ENCODE measurements around the gene PCID2.

Gene PCID2

DNA sequence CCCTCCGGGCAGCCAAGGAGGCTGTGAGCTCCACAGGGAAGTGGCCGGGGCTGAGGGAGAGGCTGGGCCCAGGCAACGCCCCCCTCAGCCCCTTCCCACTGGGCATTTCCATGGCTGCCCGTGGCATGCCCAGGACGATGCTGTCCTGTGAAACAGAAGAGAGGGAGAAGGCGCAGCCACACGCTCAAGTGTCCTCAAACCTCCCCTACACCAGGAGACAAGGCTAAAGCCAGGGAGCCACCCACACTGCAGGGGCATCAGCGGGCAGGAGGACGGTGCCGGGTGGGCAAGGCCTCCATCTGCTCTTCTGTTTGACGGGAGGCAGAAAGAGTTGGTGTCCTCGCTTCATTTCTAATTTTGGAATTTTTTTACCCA, 64.2 kb downstream of the PCID2 start:
- ChIA-PET POLR2A (no interaction called here), CTCF (no interaction called here)
- TF ChIP-seq FOXM1 (IDR thresholded peaks at IDR 0.05; ENCODE audit: borderline replicate concordance) (no peak), FOXA1 (IDR thresholded peaks at IDR 0.05) (no peak)
- DNase-seq (ENCODE audit: extremely low spot score) = no peak

DNA sequence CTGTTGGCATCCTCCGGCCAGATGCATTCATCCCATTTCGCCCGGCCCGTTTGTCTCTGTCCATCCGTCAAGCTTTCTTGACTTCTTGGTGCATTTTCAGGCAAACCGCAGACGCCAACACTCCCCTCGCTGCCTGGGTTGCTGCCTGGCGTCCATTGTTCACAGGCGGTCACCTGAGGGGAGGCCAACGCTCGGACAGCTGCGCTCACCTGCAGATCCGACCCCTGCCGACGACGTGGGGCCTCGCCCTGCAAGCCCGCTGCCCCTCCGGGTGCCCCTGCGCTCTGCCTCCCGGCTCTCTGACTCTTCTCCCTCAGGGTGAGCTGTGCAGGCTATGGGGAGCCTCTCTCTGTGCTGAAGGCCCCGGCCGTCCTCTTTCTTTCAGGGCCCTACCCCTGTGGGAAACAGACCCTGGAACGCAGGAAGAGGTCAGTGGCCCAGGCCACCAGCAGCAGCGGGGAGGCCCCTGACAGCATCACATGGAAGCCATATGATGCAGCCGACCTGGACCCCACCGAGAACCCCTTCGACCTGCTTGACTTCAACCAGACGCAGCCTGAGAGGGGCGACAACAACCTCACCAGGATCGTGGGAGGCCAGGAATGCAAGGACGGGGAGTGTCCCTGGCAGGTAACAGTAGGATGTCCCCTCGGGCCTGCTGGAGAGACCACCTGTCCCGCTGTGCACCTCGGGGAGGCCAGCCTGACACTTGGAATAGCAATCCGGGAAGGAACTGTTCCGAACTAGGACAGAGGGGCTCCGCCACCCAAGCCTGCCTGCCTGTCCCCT, 64.8 kb downstream of the PCID2 start:
- ChIA-PET POLR2A (interaction anchor here (0.7 kb wide), 1 partner anchor 8 kb away, joined by 3 read pairs; no protein-coding TSS in a partner anchor), CTCF (interaction anchor here (0.7 kb wide), 1 partner anchor 176 kb away, joined by 3 read pairs; no protein-coding TSS in a partner anchor)
- TF ChIP-seq HDGF (IDR thresholded peaks at IDR 0.05; ENCODE audit: borderline replicate concordance) = no peak
- TF ChIP-seq FOXK2 (IDR thresholded peaks at IDR 0.05) = no peak
- no peak for DNase-seq (ENCODE audit: extremely low spot score)

DNA sequence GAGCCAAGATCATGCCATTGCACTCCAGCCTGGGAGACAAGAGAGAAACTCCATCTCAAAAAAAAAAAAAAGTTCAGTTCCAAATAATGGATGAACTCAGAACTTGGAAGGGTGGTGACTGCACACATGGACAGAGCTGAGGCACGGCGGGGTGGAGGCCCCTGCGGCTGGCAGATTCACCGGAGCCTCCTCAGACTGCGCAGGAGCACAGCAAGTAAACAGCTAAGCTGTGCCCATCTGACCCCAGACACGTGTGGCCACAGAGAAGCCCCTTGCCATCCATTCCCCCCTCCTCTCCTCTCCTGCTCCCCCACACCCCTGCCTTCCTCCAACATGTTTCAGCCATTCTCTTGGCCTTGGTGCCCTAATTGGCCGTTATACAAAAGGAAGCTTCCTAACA, 65.6 kb downstream of the PCID2 start:
- TF ChIP-seq ELF4 (IDR thresholded peaks at IDR 0.05) = no peak
- TF ChIP-seq FOXA1 (IDR thresholded peaks at IDR 0.05) = no peak
- no peak for TF ChIP-seq FOXK2 (IDR thresholded peaks at IDR 0.05)
- no peak for TF ChIP-seq LEF1 (IDR thresholded peaks at IDR 0.05; ENCODE audit: borderline replicate concordance)
- no peak for TF ChIP-seq TARDBP (IDR thresholded peaks at IDR 0.05)
- CTCF ChIA-PET = interaction anchor here (0.7 kb wide), 1 partner anchor 176 kb away, joined by 3 read pairs; no protein-coding TSS in a partner anchor
- DNase-seq (ENCODE audit: extremely low spot score) = no peak
- POLR2A ChIA-PET = interaction anchor here (0.7 kb wide), 1 partner anchor 9 kb away, joined by 3 read pairs; no protein-coding TSS in a partner anchor

GRCh38 chr13:113141601-113141970, 66.9 kb downstream of the PCID2 start:
- ChIA-PET POLR2A (no interaction called here), CTCF (no interaction called here)
- TF ChIP-seq FOXA1 (IDR thresholded peaks at IDR 0.05) = no peak
- no peak for TF ChIP-seq ARNT (IDR thresholded peaks at IDR 0.05)
- no peak for TF ChIP-seq SUZ12 (IDR thresholded peaks at IDR 0.05)
- TF ChIP-seq FOXM1 (IDR thresholded peaks at IDR 0.05; ENCODE audit: borderline replicate concordance) = no peak
- no peak for TF ChIP-seq L3MBTL2 (conservative IDR thresholded peaks at IDR 0.05)
- DNase-seq (ENCODE audit: extremely low spot score) = no peak

DNA sequence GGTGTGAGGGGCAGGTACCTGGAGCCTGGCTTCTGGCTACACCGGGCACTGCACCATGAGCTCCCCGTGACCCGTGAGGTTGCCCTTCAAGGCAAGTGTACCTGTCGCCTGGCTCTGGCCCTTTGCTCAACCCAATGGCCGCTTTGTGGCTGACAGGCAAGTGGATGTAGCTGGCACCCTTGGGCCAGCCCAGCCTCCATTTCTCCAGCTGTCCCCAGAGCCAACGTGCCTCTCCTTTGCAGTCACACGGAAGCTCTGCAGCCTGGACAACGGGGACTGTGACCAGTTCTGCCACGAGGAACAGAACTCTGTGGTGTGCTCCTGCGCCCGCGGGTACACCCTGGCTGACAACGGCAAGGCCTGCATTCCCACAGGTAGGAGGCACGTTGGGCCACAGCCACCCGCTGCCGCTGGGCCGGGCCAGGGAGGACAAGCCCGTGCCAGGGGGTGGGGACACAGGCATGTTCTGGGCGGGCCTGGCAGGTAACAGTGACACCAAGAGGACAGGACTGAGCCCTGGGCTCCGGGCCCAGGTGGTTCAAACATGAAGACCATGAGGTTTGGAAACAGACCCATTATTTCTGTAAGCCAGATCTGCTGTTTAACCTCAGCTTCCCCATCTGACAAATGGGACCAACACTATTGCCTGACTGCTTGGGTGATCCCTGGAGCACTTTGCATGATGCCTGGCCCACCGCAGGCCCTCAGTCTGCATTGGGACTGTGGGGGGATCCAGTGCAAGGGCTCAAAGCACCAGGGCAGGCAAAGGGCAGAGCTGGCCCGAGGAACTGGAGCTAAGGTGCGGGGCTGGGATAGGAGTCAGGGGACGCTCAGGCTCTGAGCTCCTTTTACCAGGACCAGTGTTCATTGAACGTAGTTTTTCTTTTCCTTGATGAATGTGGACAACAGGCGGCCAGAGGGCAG, 67.5 kb downstream of the PCID2 start:
- ChIA-PET POLR2A (no interaction called here), CTCF (no interaction called here)
- no peak for DNase-seq (ENCODE audit: extremely low spot score)
- TF ChIP-seq ZNF384 (IDR thresholded peaks at IDR 0.05) = no peak
- TF ChIP-seq LEF1 (IDR thresholded peaks at IDR 0.05; ENCODE audit: borderline replicate concordance) = no peak
- TF ChIP-seq PKNOX1 (IDR thresholded peaks at IDR 0.05) = no peak
- no peak for TF ChIP-seq ARNT (IDR thresholded peaks at IDR 0.05)
- no peak for TF ChIP-seq BHLHE40 (IDR thresholded peaks at IDR 0.05; ENCODE audit: borderline replicate concordance)
- TF ChIP-seq SUZ12 (IDR thresholded peaks at IDR 0.05) = no peak
- no peak for TF ChIP-seq HDGF (IDR thresholded peaks at IDR 0.05; ENCODE audit: borderline replicate concordance)

DNA sequence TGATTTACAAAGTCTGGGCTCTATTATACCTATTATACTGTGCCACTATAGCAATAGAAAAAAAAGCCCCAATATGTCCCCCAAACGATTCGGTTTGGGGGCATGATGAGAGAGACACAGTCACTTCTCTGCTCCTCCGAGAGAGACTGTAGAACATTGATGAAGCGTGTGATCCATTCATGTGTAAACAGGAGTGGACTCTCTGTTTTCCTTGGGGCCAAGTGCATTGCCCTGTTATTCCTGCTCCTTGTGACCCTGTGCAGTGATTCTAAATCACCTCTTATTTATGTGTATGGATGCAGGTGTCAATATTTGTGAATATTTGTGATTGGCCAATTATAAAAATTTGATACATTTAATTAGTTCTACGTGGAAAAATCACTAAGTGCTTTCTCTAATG, 68.9 kb downstream of the PCID2 start:
- ChIA-PET CTCF (no interaction called here), POLR2A (no interaction called here)
- TF ChIP-seq HDGF (IDR thresholded peaks at IDR 0.05; ENCODE audit: borderline replicate concordance) (no peak), SP1 (IDR thresholded peaks at IDR 0.05) (no peak), CTBP1 (IDR thresholded peaks at IDR 0.05; ENCODE audit: borderline replicate concordance) (no peak), PKNOX1 (IDR thresholded peaks at IDR 0.05) (no peak), SUZ12 (IDR thresholded peaks at IDR 0.05) (no peak), ZNF384 (IDR thresholded peaks at IDR 0.05) (no peak)
- DNase-seq (ENCODE audit: extremely low spot score) = no peak

GRCh38 chr13:113138792-113139551, 69.5 kb downstream of the PCID2 start:
- no peak for DNase-seq (ENCODE audit: extremely low spot score)
- ChIA-PET CTCF (no interaction called here), POLR2A (no interaction called here)
- TF ChIP-seq FOXK2 (IDR thresholded peaks at IDR 0.05) (no peak), HDGF (IDR thresholded peaks at IDR 0.05; ENCODE audit: borderline replicate concordance) (no peak), SP1 (IDR thresholded peaks at IDR 0.05) (no peak), CTBP1 (IDR thresholded peaks at IDR 0.05; ENCODE audit: borderline replicate concordance) (no peak), ARNT (IDR thresholded peaks at IDR 0.05) (no peak), BHLHE40 (IDR thresholded peaks at IDR 0.05; ENCODE audit: borderline replicate concordance) (no peak), ZNF384 (IDR thresholded peaks at IDR 0.05) (no peak), NFRKB (IDR thresholded peaks at IDR 0.05) (no peak), TARDBP (IDR thresholded peaks at IDR 0.05) (no peak), SUZ12 (IDR thresholded peaks at IDR 0.05) (no peak), FOXM1 (IDR thresholded peaks at IDR 0.05; ENCODE audit: borderline replicate concordance) (no peak), LEF1 (IDR thresholded peaks at IDR 0.05; ENCODE audit: borderline replicate concordance) (no peak), FOXA1 (IDR thresholded peaks at IDR 0.05) (no peak), ELF4 (IDR thresholded peaks at IDR 0.05) (no peak), PKNOX1 (IDR thresholded peaks at IDR 0.05) (no peak), L3MBTL2 (conservative IDR thresholded peaks at IDR 0.05) (no peak)

All from HEK293T (cell line).